GM23338 (cell line): ENCODE results near the gene U2SURP. TPM values are rescaled to one million over a fixed set of nuclear protein-coding genes. Genes with fewer than 3 reads are reported as not detected.

Experiments
- ATAC-seq: fragments of 200-7000 bp; cut with Tn5 transposase; 3 replicates; pipeline ENCODE4 v1.9.1; 2020
- DNase-seq: peaks from one replicate; pipeline ENCODE4 v3.0.0-alpha.2; 2015; ENCODE audit warnings: low spot score
- H2AFZ ChIP-seq: fragments of 200-600 bp; sonication (generic); 2 replicates; pipeline ENCODE4 v1.8.0; 2016; ENCODE audit warnings: antibody characterized with exemption, mild to moderate bottlenecking, moderate library complexity
- H3F3A ChIP-seq: fragments of 200-600 bp; sonication (generic); replicated peaks from 2 replicates; pipeline ENCODE4 v1.8.0; 2017; ENCODE audit warnings: antibody characterized with exemption, mixed run types, low read depth
- H3K27ac ChIP-seq: fragments of 200-600 bp; sonication (generic); 2 replicates; pipeline ENCODE4 v1.6.1; 2016; ENCODE audit warnings: low read depth
- H3K27me3 ChIP-seq: fragments of 200-600 bp; sonication (generic); 2 replicates; pipeline ENCODE4 v1.8.0; 2016; ENCODE audit warnings: mild to moderate bottlenecking, mixed run types, moderate library complexity; ENCODE audit not compliant: insufficient read depth
- H3K36me3 ChIP-seq: fragments of 200-600 bp; sonication (generic); 2 replicates; pipeline ENCODE4 v1.8.0; 2016; ENCODE audit warnings: mild to moderate bottlenecking; ENCODE audit not compliant: insufficient read depth
- H3K4me1 ChIP-seq: fragments of 200-600 bp; sonication (generic); 2 replicates; pipeline ENCODE4 v1.8.0; 2016; ENCODE audit warnings: mild to moderate bottlenecking, moderate library complexity; ENCODE audit not compliant: insufficient read depth
- H3K4me2 ChIP-seq: fragments of 200-600 bp; sonication (generic); 2 replicates; pipeline ENCODE4 v1.7.1; 2017; ENCODE audit warnings: mixed run types
- H3K4me3 ChIP-seq: fragments of 200-600 bp; sonication (generic); 2 replicates; pipeline ENCODE4 v1.6.1; 2016; ENCODE audit warnings: mixed run types
- H3K79me2 ChIP-seq: fragments of 200-600 bp; sonication (generic); replicated peaks from 2 replicates; pipeline ENCODE4 v1.8.0; 2017; ENCODE audit warnings: mild to moderate bottlenecking; ENCODE audit not compliant: insufficient read depth
- H3K9me2 ChIP-seq: fragments of 200-600 bp; sonication (generic); 2 replicates; pipeline ENCODE4 v1.8.0; 2017; ENCODE audit not compliant: insufficient read depth
- H4K20me1 ChIP-seq: fragments of 200-600 bp; sonication (generic); replicated peaks from 2 replicates; pipeline ENCODE4 v1.8.0; 2017; ENCODE audit warnings: mild to moderate bottlenecking; ENCODE audit not compliant: insufficient read depth
- H3K27ac Mint-ChIP-seq: 2 replicates; pipeline ENCODE4 v1.8.0; 2020; ENCODE audit warnings: inconsistent platforms, mild to moderate bottlenecking, moderate library complexity, mixed read lengths
- H3K27me3 Mint-ChIP-seq: 3 replicates; pipeline ENCODE4 v1.8.0; 2022; ENCODE audit warnings: low read depth, mild to moderate bottlenecking, moderate library complexity, mixed read lengths, inconsistent platforms; ENCODE audit not compliant: insufficient read depth, poor library complexity
- H3K36me3 Mint-ChIP-seq: 3 replicates; pipeline ENCODE4 v1.8.0; 2021; ENCODE audit warnings: low read depth, mild to moderate bottlenecking, inconsistent platforms, moderate library complexity, mixed read lengths
- H3K4me1 Mint-ChIP-seq: 3 replicates; pipeline ENCODE4 v1.8.0; 2020; ENCODE audit warnings: mild to moderate bottlenecking, inconsistent platforms, mixed read lengths
- H3K4me3 Mint-ChIP-seq: 3 replicates; pipeline ENCODE4 v1.8.0; 2021; ENCODE audit warnings: moderate library complexity, mild to moderate bottlenecking, inconsistent platforms, mixed read lengths
- H3K9me3 Mint-ChIP-seq: 3 replicates; pipeline ENCODE4 v1.8.0; 2020; ENCODE audit warnings: moderate library complexity, mild to moderate bottlenecking, inconsistent platforms, mixed read lengths
- CREB1 ChIP-seq: fragments of 250-450 bp; sonication (Bioruptor Pico); IDR thresholded peaks from 2 replicates; pipeline ENCODE4 v1.5.0; 2020; ENCODE audit warnings: low read depth, mild to moderate bottlenecking, moderate library complexity
- EZH2 ChIP-seq: fragments of 200-600 bp; sonication (generic); IDR thresholded peaks from one replicate; pipeline ENCODE4 v1.8.0; 2017; ENCODE audit warnings: antibody characterized with exemption, mild to moderate bottlenecking, low read depth; ENCODE audit not compliant: unreplicated experiment
- EZH2phosphoT487 ChIP-seq: fragments of 200-600 bp; sonication (generic); IDR thresholded peaks from one replicate; pipeline ENCODE4 v1.8.1; 2018; ENCODE audit warnings: antibody characterized with exemption; ENCODE audit not compliant: unreplicated experiment
- JUNB ChIP-seq: IDR thresholded peaks from one replicate; pipeline ENCODE4 v1.6.1; 2016; ENCODE audit warnings: antibody characterized with exemption; ENCODE audit not compliant: unreplicated experiment
- NANOG ChIP-seq: IDR thresholded peaks from 2 replicates; pipeline ENCODE4 v1.6.1; 2016; ENCODE audit warnings: antibody characterized with exemption, borderline replicate concordance
- POLR2AphosphoS5 ChIP-seq: IDR thresholded peaks from 2 replicates; pipeline ENCODE4 v1.6.1; 2016; ENCODE audit warnings: antibody characterized with exemption, low read depth
- STAT1 ChIP-seq: IDR thresholded peaks from one replicate; pipeline ENCODE4 v1.6.1; 2016; ENCODE audit warnings: antibody characterized with exemption; ENCODE audit not compliant: unreplicated experiment
- ZNF114 ChIP-seq: fragments of 250-450 bp; sonication (Bioruptor Pico); IDR thresholded peaks from 2 replicates; pipeline ENCODE4 v1.5.0; 2020; ENCODE audit warnings: mild to moderate bottlenecking, moderate library complexity
- ZNF331 ChIP-seq: fragments of 250-450 bp; sonication (Bioruptor Pico); IDR thresholded peaks from 2 replicates; pipeline ENCODE4 v1.5.0; 2020; ENCODE audit warnings: low read depth, mild to moderate bottlenecking, moderate library complexity
- polyA plus RNA-seq: library from polyadenylated mRNA; unstranded; fragments of >200 nt; fragmentation: Nextera tagmentation; extraction: Ambion mirVana; gene quantifications from 2 replicates; pipeline ENCODE4 v1.2.1, GENCODE V29; 2016
- total RNA-seq: library from RNA; depleted of rRNA; stranded (reverse); fragments of >200 nt; shearing (Covaris generic); gene quantifications from 2 replicates; pipeline ENCODE4 v1.2.3, GENCODE V29; 2014
- TF ChIP-seq, protein P1 (sequence below): fragments of 250-450 bp; sonication (Bioruptor Pico); IDR thresholded peaks from 2 replicates; pipeline ENCODE4 v1.5.0; 2020; ENCODE audit warnings: mild to moderate bottlenecking, moderate library complexity
- TF ChIP-seq, protein P2 (sequence below): IDR thresholded peaks from 2 replicates; pipeline ENCODE4 v1.6.1; 2016; ENCODE audit warnings: antibody characterized with exemption

U2SURP gene
- total and polyA plus RNA-seq, 2 experiments from 2014 or later: 116 to 372 TPM

DNA sequence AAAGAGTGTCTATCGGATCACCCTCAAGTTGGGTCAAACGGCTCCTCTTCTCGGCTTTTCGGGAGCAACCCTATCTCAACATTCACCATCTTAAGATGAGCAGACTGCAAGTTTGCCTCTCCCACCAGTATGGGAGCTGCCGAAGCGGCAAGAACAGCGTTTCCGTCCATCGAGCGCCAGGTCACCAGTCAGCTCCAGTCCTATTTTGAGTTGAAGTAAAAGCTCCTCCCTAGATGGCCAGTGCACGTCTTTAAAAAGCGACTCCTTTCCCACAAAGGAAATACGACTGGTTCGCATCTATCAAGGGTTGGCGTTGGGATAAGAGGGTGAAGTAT, 369 bp upstream of the U2SURP start:
- Histone ChIP-seq H3K36me3 (no peaks in the 10 kb centered on the region), H3K27ac (peak overlapping the region; percentile 93), H4K20me1 (peaks cover 15% of the 10 kb centered on the region), H3K4me2 (peak overlapping the region; percentile 83), H3F3A (0 out of 2 replicates have a peak, but pooled peaks cover 4% of the 10 kb centered on the region), H3K9me2 (no peaks in the 10 kb centered on the region), H2AFZ (peak overlapping the region; percentile 28; the same call in 1 of the 2 replicates), H3K4me3 (peak overlapping the region; percentile 88), H3K27me3 (no peaks in the 10 kb centered on the region), H3K4me1 (peaks cover 18% of the 10 kb centered on the region), H3K79me2 (peaks cover 48% of the 10 kb centered on the region)
- TF ChIP-seq, protein P1, sequence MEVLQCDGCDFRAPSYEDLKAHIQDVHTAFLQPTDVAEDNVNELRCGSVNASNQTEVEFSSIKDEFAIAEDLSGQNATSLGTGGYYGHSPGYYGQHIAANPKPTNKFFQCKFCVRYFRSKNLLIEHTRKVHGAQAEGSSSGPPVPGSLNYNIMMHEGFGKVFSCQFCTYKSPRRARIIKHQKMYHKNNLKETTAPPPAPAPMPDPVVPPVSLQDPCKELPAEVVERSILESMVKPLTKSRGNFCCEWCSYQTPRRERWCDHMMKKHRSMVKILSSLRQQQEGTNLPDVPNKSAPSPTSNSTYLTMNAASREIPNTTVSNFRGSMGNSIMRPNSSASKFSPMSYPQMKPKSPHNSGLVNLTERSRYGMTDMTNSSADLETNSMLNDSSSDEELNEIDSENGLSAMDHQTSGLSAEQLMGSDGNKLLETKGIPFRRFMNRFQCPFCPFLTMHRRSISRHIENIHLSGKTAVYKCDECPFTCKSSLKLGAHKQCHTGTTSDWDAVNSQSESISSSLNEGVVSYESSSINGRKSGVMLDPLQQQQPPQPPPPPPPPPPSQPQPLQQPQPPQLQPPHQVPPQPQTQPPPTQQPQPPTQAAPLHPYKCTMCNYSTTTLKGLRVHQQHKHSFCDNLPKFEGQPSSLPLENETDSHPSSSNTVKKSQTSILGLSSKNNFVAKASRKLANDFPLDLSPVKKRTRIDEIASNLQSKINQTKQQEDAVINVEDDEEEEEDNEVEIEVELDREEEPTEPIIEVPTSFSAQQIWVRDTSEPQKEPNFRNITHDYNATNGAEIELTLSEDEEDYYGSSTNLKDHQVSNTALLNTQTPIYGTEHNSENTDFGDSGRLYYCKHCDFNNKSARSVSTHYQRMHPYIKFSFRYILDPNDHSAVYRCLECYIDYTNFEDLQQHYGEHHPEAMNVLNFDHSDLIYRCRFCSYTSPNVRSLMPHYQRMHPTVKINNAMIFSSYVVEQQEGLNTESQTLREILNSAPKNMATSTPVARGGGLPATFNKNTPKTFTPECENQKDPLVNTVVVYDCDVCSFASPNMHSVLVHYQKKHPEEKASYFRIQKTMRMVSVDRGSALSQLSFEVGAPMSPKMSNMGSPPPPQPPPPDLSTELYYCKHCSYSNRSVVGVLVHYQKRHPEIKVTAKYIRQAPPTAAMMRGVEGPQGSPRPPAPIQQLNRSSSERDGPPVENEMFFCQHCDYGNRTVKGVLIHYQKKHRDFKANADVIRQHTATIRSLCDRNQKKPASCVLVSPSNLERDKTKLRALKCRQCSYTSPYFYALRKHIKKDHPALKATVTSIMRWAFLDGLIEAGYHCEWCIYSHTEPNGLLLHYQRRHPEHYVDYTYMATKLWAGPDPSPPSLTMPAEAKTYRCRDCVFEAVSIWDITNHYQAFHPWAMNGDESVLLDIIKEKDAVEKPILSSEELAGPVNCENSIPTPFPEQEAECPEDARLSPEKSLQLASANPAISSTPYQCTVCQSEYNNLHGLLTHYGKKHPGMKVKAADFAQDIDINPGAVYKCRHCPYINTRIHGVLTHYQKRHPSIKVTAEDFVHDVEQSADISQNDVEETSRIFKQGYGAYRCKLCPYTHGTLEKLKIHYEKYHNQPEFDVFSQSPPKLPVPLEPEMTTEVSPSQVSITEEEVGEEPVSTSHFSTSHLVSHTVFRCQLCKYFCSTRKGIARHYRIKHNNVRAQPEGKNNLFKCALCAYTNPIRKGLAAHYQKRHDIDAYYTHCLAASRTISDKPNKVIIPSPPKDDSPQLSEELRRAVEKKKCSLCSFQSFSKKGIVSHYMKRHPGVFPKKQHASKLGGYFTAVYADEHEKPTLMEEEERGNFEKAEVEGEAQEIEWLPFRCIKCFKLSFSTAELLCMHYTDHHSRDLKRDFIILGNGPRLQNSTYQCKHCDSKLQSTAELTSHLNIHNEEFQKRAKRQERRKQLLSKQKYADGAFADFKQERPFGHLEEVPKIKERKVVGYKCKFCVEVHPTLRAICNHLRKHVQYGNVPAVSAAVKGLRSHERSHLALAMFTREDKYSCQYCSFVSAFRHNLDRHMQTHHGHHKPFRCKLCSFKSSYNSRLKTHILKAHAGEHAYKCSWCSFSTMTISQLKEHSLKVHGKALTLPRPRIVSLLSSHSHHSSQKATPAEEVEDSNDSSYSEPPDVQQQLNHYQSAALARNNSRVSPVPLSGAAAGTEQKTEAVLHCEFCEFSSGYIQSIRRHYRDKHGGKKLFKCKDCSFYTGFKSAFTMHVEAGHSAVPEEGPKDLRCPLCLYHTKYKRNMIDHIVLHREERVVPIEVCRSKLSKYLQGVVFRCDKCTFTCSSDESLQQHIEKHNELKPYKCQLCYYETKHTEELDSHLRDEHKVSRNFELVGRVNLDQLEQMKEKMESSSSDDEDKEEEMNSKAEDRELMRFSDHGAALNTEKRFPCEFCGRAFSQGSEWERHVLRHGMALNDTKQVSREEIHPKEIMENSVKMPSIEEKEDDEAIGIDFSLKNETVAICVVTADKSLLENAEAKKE (CRISPR knock-in tag): no peak
- no peak for TF ChIP-seq ZNF331
- no peak for TF ChIP-seq NANOG
- no peak for TF ChIP-seq STAT1
- TF ChIP-seq, protein P2, sequence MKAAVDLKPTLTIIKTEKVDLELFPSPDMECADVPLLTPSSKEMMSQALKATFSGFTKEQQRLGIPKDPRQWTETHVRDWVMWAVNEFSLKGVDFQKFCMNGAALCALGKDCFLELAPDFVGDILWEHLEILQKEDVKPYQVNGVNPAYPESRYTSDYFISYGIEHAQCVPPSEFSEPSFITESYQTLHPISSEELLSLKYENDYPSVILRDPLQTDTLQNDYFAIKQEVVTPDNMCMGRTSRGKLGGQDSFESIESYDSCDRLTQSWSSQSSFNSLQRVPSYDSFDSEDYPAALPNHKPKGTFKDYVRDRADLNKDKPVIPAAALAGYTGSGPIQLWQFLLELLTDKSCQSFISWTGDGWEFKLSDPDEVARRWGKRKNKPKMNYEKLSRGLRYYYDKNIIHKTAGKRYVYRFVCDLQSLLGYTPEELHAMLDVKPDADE: no peak
- no peak for TF ChIP-seq ZNF114 (CRISPR knock-in tag)
- no peak for TF ChIP-seq CREB1 (CRISPR knock-in tag)
- TF ChIP-seq POLR2AphosphoS5: no peak
- no peak for TF ChIP-seq JUNB
- no peak for TF ChIP-seq EZH2phosphoT487
- TF ChIP-seq EZH2: no peak
- ATAC-seq: peak; percentile 67
- Mint-ChIP-seq H3K36me3 (no peaks in the 10 kb centered on the region; the same call in 2 of the 3 replicates), H3K4me3 (peak overlapping the region; percentile 99), H3K4me1 (peaks cover 27% of the 10 kb centered on the region), H3K27me3 (peaks cover 11% of the 10 kb centered on the region), H3K9me3 (no peaks in the 10 kb centered on the region), H3K27ac (peak overlapping the region; percentile 100)
- DNase-seq: no peak
